ENCODE measurements around the gene TFIP11. TPM values are rescaled to one million over a fixed set of nuclear protein-coding genes. Genes with fewer than 3 reads are reported as not detected.

TFIP11 gene
- 38.1 and 38.7 TPM in 2 replicates for total RNA-seq

DNA sequence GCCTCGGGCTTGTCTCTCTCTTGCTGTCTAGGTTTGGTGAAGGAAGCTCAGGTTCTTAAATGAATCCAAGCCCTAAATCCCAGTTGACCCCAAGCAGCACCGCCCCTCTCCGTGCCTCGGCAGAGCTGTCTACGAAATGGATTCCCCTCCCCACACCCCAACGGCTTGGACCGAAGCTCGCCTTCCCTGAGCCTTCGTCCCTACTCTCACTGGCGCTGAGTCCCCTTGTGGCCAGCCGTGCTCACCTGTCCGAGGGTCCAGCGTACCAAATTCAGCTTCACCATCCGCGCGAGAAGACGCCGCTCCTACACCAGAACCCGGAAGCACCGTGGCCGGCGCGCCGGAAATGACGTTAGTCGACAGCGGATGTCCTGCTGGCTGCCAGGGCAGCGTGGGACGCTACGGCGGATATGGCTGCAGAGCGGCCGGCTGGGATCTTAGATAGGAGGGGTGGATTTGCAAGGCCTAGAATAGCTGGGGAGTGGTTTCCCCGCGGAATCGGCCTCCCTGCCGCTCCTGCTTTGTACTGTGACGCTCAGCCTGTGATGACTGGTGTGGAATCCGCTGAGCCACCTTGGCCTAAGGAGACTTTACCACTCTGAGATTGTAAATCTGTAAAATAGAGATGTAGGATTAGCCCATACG is at the start of gene TFIP11:
Gene TFIP11 (minus strand): TSS at position 325 of the 645 bp plus-strand sequence. CDS start 2,201 bp downstream, outside the sequence.

GRCh38 chr22:26483439-26484359 is 28.6 kb downstream of the TFIP11 start, which contains the start of the genes HPS4 and SRRD:
Gene HPS4, minus strand, starts transcription at chr22:26483783. Its CDS starts 2,021 bp downstream, at chr22:26481762.
Gene SRRD, plus strand, starts transcription at chr22:26483877. Its CDS starts 14 bp downstream, at chr22:26483891.

Other genes with a start within 250 kb of the TFIP11 start
- gene ASPHD2, start 83.2 kb downstream of the TFIP11 start, total RNA-seq: 6.9 and 10.2 TPM in 2 replicates
- gene HPS4, start 28.7 kb downstream of the TFIP11 start, total RNA-seq: 15.8 and 19.5 TPM in 2 replicates
- 15.7 and 17.6 TPM in 2 replicates for gene SRRD, start 28.6 kb downstream of the TFIP11 start, total RNA-seq
- gene TPST2, start 77.7 kb upstream of the TFIP11 start, total RNA-seq: 30.2 and 47.8 TPM in 2 replicates
- gene CRYBB1, start 105.6 kb upstream of the TFIP11 start, total RNA-seq: not detected in 2 replicates
- not detected in 2 replicates for gene CRYBA4, start 109.5 kb upstream of the TFIP11 start, total RNA-seq
- 0.27 and 0.47 TPM in 2 replicates for gene MIAT, start 145.1 kb upstream of the TFIP11 start, total RNA-seq